Mucosa of descending colon (tissue), 3 donors: ENCODE results near the gene SUSD6. TPM values are rescaled to one million over a fixed set of nuclear protein-coding genes. Genes with fewer than 3 reads are reported as not detected.
A peak's percentile ranks its signal among the peaks of the same experiment; 100 is the strongest.

Experiments
- ATAC-seq: fragments of 200-7000 bp; cut with Tn5 transposase; one replicate; pipeline ENCODE4 v1.9.1; 2020; ENCODE audit warnings: mild to moderate bottlenecking, moderate library complexity
- DNase-seq, 3 donors: peaks; one replicate each; pipeline ENCODE4 v3.0.0-alpha.2; 2020
- H3K36me3 ChIP-seq: fragments of 200-600 bp; one replicate; pipeline ENCODE4 v1.8.0; 2021; ENCODE audit warnings: low read depth, mild to moderate bottlenecking
- H3K4me1 ChIP-seq: fragments of 200-600 bp; one replicate; pipeline ENCODE4 v1.8.0; 2021; ENCODE audit warnings: low read depth, mild to moderate bottlenecking
- H3K4me3 ChIP-seq: fragments of 200-600 bp; one replicate; pipeline ENCODE4 v1.8.0; 2021; ENCODE audit warnings: mild to moderate bottlenecking
- H3K9me3 ChIP-seq: fragments of 200-600 bp; one replicate; pipeline ENCODE4 v1.8.0; 2021; ENCODE audit warnings: mild to moderate bottlenecking
- CTCF ChIP-seq: fragments of 200-600 bp; IDR thresholded peaks from one replicate; pipeline ENCODE4 v1.8.0; 2022; ENCODE audit warnings: antibody characterized with exemption, mild to moderate bottlenecking
- intact Hi-C, 2 donors: fragments of 100-400 bp; cut with DNase I in 1 of 2; cut with micrococcal nuclease in 1 of 2; formaldehyde crosslinking; loops; one replicate each; pipeline versions ENCODE4 v1.11.0 to v1.11.1; 2022; cut with DNase I, micrococcal nuclease
- total RNA-seq, 3 donors: library from RNA; stranded (reverse); fragmentation: NEBNext Ultra II Directional in 2 of 3; extraction: Animal tissue kit (Norgen Biotek cat#: 25700) in 2 of 3; gene quantifications; one replicate each; pipeline versions ENCODE4 v1.2.1 to v1.2.4, GENCODE V29; 2021 to 2023
- donor health status: DM: no; HTN: no; CAD: no; lungs with moderate emphysema.
- donor health status: DM: no; HTN: no; CAD: no.
- donor health status: DM: no; HTN: yes; CAD: no.

The SUSD6 gene
- total RNA-seq, 3 donors from 2014 or later: 56.3 to 98.3 (median 95.6) TPM

GRCh38 chr14:69711065-69711464 lies 99.7 kb downstream of the SUSD6 start:
- intact Hi-C loops: no loop called here
- Histone ChIP-seq H3K36me3 (no peaks in the 10 kb centered on the region), H3K9me3 (no peaks in the 10 kb centered on the region), H3K4me3 (no peak overlapping the region), H3K4me1 (peaks cover 33% of the 10 kb centered on the region)
- peak; percentile 74 to 83 (median 80) for DNase-seq
- TF ChIP-seq CTCF: no peak
- ATAC-seq: peak; percentile 11

- no peak for TF ChIP-seq CTCF
- Histone ChIP-seq H3K9me3 (no peaks in the 10 kb centered on the region), H3K4me3 (no peak overlapping the region), H3K4me1 (peaks cover 36% of the 10 kb centered on the region), H3K36me3 (no peaks in the 10 kb centered on the region)
- DNase-seq: no peak
- ATAC-seq: no peak
- intact Hi-C loops: no loop called here
Measured at GRCh38 chr14:69711477-69711876, 100.1 kb downstream of the SUSD6 start.

GRCh38 chr14:69711881-69712560 lies 100.6 kb downstream of the SUSD6 start:
- peak in 1 of 3 donors; percentile 46 for DNase-seq
- Histone ChIP-seq H3K36me3 (no peaks in the 10 kb centered on the region), H3K9me3 (no peaks in the 10 kb centered on the region), H3K4me1 (peaks cover 36% of the 10 kb centered on the region), H3K4me3 (no peak overlapping the region)
- intact Hi-C loops: no loop called here
- no peak for ATAC-seq
- TF ChIP-seq CTCF: no peak

GRCh38 chr14:69712599-69713088 lies 101.2 kb downstream of the SUSD6 start:
- Histone ChIP-seq H3K4me1 (peaks cover 36% of the 10 kb centered on the region), H3K36me3 (no peaks in the 10 kb centered on the region), H3K9me3 (no peaks in the 10 kb centered on the region), H3K4me3 (no peak overlapping the region)
- DNase-seq (peak; percentile 85 to 89 (median 85)), ATAC-seq (peak; percentile 75)
- intact Hi-C loops: no loop called here
- TF ChIP-seq CTCF: no peak

GRCh38 chr14:69713209-69713781 lies 101.9 kb downstream of the SUSD6 start:
- peak; percentile 55 to 65 (median 57) for DNase-seq
- Histone ChIP-seq H3K4me3 (no peak overlapping the region), H3K9me3 (no peaks in the 10 kb centered on the region), H3K4me1 (peaks cover 36% of the 10 kb centered on the region), H3K36me3 (no peaks in the 10 kb centered on the region)
- no peak for TF ChIP-seq CTCF
- peak; percentile 63 for ATAC-seq
- intact Hi-C loops: no loop called here
